Stimulated activated CD8-positive, alpha-beta memory T cell treated with anti-CD3 and anti-CD28 coated beads, Interleukin-15, amount 100 ng/mL, for 1 hour (primary cell): ENCODE results near the gene APLP2.
"Not testable (repeated sequence)": the region's sequence is repeated elsewhere in the genome, so short reads cannot be mapped to it uniquely, and the experiment has no call there.

Source experiments
- DNase-seq: peaks from one replicate; pipeline ENCODE4 v3.0.0-alpha.2; 2020; ENCODE audit warnings: low read depth

APLP2 gene

GRCh38 chr11:130090517-130090916 is 20.8 kb downstream of the APLP2 start:
- DNase-seq: not testable (repeated sequence)

- not testable (repeated sequence) for DNase-seq
Measured at GRCh38 chr11:130091169-130091568, 21.5 kb downstream of the APLP2 start.

- DNase-seq: no peak
Measured at GRCh38 chr11:130092661-130093060, 23.0 kb downstream of the APLP2 start.

DNA sequence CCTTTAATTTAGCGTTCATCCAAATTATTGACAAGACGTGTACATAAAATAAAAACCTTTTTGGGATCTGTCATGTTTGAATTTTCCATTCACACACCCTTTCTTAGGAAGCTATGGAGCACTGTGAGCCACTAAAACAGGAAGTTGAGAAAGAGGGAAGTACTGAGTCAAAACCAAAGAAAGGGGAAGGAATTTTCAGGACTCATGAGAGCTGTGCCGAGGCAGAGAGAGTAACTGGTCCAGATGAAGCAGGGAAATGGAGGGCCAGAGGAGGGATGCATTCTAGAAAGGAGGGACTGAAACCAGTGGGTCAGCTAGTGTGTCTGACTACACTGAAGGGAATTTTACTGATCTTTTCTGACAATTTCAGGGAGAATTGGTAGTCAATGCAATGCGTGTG is 24.9 kb downstream of the APLP2 start:
- no peak for DNase-seq

GRCh38 chr11:130095326-130095725 is 25.6 kb downstream of the APLP2 start:
- no peak for DNase-seq

DNA sequence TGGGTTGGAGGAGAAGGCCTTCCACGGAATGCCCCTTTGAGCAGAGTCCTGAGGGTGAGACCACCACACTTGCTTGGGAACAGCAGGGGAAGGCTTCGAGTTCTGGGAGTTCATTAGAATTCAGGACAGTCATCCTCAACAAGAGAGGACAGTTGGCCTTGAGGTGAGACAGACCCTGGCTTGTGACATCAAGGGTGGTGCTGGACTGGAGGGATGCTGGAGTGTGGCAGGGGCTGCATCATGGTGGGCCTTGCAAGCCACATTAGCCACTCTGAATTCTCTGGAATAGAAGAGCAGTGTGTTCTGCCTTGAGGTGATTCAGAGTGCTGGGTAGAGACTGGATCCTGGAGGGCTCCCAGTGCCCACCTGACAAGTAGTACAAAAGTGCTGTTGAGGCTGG is 26.3 kb downstream of the APLP2 start:
- no peak for DNase-seq

DNA sequence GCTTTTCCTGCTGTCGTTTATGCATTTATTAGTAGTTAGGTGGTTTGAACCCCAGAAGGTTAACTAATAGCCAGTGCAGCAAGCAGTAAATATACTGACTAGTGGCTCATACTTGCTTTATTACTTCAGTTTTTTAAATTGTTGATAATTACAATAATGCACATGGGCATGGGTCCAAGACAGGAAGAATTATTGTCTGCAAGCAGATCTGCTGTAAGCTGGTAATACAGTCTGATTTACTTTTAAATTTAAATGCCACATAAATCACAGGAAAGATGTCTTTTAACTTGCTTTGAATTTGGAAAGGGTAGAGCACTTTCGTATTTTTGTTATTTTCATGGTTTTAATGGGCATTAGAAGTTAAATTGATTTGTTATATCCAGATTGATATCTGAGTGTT is 27.1 kb downstream of the APLP2 start:
- no peak for DNase-seq

GRCh38 chr11:130097285-130097684 is 27.6 kb downstream of the APLP2 start:
- DNase-seq: no peak

GRCh38 chr11:130099356-130099755 is 29.7 kb downstream of the APLP2 start:
- DNase-seq: no peak

- DNase-seq: no peak
Measured at GRCh38 chr11:130100381-130101095, 30.8 kb downstream of the APLP2 start.

DNA sequence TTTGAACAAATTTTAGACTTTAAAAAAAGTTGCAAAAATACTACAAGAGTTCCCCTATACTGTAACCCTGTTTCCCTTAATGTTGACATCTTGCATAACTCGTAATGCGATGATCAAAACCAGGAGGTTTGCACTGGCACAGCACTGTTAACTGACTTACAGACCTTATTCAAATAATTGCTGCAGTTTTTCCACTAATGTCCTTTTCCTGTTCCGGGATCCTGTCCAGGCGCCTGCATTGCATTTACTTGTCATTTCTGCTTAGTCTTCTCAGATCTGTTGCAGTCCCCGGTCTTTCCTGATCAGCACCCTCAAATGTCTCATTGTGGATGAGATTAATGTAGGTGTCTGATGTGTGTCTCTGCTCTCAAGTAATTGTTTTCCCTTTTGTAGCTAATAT is 32.0 kb downstream of the APLP2 start:
- DNase-seq: no peak

DNA sequence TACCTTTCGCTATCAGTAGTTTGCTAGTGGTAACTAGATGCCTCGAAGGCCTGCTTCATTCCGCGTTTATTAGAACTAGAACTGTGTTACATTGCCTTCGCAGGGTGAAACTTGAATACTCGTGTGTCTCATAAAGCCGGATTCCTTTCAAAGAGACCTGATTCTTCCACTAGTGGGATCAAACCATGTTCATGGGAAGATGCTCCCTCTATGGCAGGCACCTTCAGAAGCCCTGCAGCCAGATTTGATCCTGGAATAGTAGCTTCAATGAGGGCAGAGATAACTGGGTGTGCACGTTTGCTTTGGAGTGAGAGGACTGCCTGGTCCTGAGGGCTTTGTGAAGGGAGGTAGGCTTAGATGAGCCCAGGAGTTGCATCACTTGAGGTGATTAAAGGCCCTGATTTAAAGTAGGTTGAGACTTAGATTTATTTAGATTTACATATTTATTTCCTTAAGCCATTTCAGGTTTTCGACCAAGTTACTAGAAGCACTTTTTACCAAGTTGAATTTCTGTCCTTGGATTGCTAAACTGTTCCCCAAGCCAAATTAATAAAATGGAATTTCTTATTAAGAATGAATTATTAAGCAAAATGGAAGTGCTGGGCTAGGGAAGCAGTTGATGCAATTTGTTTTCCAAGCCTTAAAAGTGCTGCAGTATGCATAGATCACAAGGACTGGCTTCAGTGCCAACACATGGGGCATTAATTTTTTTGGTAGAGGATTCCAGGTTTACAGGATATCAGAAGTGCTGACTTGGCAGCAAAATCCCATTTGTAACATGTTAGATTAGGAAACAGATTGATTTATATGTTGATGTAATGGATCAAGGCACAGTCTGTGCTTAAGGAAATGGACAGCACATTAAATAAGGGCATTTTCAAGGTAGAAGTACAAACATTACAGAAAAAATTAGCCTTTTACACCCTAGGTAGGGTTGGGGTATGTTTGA is 32.9 kb downstream of the APLP2 start:
- DNase-seq: no peak

DNA sequence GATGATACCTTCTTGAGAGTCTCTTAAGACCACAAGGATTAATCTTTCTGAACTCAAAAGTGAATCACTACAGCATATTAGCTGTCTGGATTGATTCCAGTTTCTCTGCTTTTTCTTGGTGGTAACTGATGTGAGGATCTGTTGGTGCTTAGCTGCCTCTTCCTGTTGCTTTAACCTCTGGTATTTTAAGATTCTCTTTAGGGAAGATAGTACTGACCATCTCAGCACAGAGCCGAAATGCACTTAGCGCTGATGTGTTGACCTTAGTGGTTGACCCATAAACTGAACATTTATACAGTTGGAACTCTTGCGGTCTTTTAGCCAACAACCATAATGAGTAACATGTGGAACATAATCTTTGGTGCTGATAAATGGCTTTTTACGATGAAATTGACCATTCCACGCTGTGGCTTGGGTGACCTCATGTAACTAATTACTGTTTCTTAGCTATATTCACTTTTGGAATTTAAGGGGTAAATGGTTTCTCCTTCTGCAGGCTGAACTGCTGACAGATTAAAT is 33.7 kb downstream of the APLP2 start:
- no peak for DNase-seq

- no peak for DNase-seq
Measured at GRCh38 chr11:130106381-130106780, 36.7 kb downstream of the APLP2 start.

- DNase-seq: not testable (repeated sequence)
Measured at GRCh38 chr11:130108671-130109070, 39.0 kb downstream of the APLP2 start.

GRCh38 chr11:130109386-130109785 is 39.7 kb downstream of the APLP2 start:
- DNase-seq: no peak

DNA sequence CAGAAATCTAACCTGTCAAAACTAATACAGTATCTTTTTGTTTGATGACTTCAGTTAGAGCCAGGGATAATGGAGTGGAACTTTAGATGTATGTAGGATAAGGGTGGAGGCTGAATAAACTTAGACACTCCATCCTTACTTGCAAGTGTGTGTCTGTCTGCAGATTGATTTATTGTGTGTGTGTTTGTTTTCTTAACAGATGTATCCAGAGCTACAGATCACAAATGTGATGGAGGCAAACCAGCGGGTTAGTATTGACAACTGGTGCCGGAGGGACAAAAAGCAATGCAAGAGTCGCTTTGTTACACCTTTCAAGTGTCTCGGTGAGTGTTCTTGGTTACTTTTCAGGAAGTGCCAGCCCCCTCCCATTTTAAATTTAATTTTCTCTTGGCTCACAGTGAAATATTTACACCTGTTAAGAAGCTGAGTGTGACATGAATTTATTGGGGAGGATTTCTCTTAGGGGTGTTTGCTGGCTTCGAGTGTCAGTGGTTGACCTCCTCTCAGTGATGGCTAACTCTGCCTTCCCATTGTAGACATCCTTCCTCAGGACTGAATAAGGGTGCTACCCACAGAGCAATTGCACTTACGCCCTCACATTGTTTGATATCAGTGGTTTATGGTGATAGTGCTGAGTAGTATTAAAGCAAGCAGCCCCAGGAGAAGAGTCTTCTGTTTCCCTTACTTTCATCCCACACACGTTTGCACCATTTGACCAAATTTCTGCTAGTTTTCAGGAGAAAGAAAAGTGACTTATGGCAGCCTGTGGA is 40.8 kb downstream of the APLP2 start:
- DNase-seq: no peak

DNA sequence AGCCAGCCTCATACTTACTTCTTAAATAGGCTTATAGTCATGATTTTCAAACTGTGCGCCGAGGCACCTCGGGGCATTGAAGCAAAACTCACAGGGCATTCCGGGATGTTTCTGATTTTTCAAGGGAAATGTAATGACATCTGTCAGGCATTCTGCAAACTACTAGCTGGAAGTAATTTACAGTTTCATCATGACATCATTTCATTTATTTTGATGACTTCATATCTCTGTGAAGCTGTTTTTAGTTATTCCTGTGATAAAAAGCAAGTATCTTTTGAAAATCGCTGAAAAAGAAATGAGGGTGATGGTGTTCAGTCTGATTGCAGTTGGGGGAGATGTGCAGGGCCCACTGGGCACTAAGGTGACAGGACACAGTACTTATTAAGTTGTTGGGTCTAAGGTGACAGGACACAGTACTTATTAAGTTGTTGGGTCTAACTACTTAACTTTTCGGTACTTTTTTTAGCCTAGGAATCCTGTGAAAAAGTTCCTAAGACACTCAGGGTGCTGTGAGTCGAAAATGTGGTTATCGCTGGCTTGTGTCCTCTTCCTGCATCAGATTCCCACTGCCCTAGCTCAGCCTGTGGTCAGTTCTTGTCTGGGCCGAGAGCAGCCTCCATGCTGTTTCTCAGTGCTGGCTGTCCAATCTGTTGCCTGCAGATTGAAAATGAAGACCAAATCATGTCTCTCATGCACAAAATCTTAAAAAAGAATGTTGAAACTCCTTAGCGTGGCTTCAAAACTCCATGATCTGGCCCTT is 42.6 kb downstream of the APLP2 start:
- DNase-seq: no peak

- no peak for DNase-seq
Measured at GRCh38 chr11:130114281-130114680, 44.6 kb downstream of the APLP2 start.

DNA sequence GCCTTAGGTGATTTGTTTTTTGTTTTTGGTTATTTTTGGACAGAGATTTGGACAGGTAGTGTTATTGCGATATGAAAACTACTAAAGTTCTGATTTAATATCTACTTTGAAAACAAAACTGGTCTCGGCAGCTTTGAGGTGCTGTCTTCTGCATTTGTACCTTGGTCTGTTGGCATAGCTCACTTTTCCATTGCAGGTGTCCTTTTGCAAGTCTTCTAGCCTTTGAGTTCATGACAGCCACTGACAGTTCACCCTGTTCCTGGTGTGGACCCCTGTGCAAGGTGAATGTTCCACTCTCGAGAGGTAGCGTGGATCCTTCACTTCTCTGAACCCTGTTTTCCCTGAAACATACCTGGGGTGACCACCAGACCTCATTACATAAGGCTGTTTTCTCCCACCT is 45.0 kb downstream of the APLP2 start:
- DNase-seq: no peak

GRCh38 chr11:130115218-130115617 is 45.5 kb downstream of the APLP2 start:
- DNase-seq: no peak

- no peak for DNase-seq
Measured at GRCh38 chr11:130118165-130118564, 48.5 kb downstream of the APLP2 start.
